Type B pancreatic cell (in vitro differentiated cells): Measurements from ENCODE around the gene SPRTN. TPM values are rescaled to one million over a fixed set of nuclear protein-coding genes. Genes with fewer than 3 reads are reported as not detected.

Experiments used
- DNase-seq: peaks from one replicate; pipeline ENCODE4 v3.0.0; 2021; ENCODE audit warnings: mixed read lengths; ENCODE audit not compliant: unreplicated experiment; ENCODE audit errors: extremely low spot score
- H3K27ac Mint-ChIP-seq: 2 replicates; pipeline ENCODE4 v1.8.0; 2021; ENCODE audit warnings: mild to moderate bottlenecking, mixed read lengths
- H3K27me3 Mint-ChIP-seq: 2 replicates; pipeline ENCODE4 v1.8.0; 2021; ENCODE audit warnings: mixed read lengths
- H3K36me3 Mint-ChIP-seq: 2 replicates; pipeline ENCODE4 v1.8.0; 2021; ENCODE audit warnings: mixed read lengths
- H3K4me1 Mint-ChIP-seq: one replicate; pipeline ENCODE4 v1.8.0; 2021; ENCODE audit warnings: mixed read lengths; ENCODE audit not compliant: unreplicated experiment
- H3K4me3 Mint-ChIP-seq: 2 replicates; pipeline ENCODE4 v1.8.0; 2021; ENCODE audit warnings: mild to moderate bottlenecking, mixed read lengths
- H3K9me3 Mint-ChIP-seq: 2 replicates; pipeline ENCODE4 v1.8.0; 2021; ENCODE audit warnings: mixed read lengths
- total RNA-seq: library from RNA; stranded (reverse); gene quantifications from 2 replicates; pipeline ENCODE4 v1.2.1, GENCODE V29; 2021; ENCODE audit warnings: low replicate concordance
- TF ChIP-seq, protein P1 (sequence below): fragments of 200-600 bp; sonication (generic); conservative IDR thresholded peaks from 2 replicates; pipeline ENCODE4 v1.5.0; 2021; ENCODE audit warnings: antibody characterized with exemption, mild to moderate bottlenecking

Gene SPRTN
- total RNA-seq, 1 donor from 2014 or later, result 14.5 TPM

- no peaks in the 10 kb centered on the region for H3K27me3 Mint-ChIP-seq
- H3K4me3 Mint-ChIP-seq, result no peak overlapping the region
- H3K4me1 Mint-ChIP-seq, result peaks cover 4% of the 10 kb centered on the region
- TF ChIP-seq, protein P1, sequence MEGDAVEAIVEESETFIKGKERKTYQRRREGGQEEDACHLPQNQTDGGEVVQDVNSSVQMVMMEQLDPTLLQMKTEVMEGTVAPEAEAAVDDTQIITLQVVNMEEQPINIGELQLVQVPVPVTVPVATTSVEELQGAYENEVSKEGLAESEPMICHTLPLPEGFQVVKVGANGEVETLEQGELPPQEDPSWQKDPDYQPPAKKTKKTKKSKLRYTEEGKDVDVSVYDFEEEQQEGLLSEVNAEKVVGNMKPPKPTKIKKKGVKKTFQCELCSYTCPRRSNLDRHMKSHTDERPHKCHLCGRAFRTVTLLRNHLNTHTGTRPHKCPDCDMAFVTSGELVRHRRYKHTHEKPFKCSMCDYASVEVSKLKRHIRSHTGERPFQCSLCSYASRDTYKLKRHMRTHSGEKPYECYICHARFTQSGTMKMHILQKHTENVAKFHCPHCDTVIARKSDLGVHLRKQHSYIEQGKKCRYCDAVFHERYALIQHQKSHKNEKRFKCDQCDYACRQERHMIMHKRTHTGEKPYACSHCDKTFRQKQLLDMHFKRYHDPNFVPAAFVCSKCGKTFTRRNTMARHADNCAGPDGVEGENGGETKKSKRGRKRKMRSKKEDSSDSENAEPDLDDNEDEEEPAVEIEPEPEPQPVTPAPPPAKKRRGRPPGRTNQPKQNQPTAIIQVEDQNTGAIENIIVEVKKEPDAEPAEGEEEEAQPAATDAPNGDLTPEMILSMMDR, result no peak
- H3K9me3 Mint-ChIP-seq, result no peaks in the 10 kb centered on the region
- H3K27ac Mint-ChIP-seq, result no peak overlapping the region
- DNase-seq, result no peak
- peaks cover 6% of the 10 kb centered on the region for H3K36me3 Mint-ChIP-seq
Observed at GRCh38 chr1:231372501-231372900, 34.4 kb downstream of the SPRTN start.

DNA sequence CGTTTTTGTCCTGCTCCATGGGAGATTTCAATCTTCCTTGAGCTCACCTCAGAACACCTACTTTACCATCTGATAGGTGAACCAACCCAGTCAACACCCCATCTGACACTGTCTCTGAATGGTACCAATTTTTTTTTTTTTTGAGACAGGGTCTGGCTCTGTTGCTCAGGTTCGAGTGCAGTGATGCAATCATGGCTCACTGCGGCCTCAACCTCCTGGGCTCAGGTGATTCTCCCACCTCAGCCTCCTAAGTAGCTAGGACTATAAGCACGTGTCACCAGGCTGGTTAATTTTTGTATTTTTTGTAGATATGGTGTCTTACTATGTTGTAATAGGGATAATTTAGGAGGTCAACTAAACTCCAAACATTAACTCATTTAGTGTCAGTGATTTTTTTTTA, 36.3 kb downstream of the SPRTN start:
- H3K4me3 Mint-ChIP-seq, result no peak overlapping the region
- no peaks in the 10 kb centered on the region for H3K9me3 Mint-ChIP-seq
- peaks cover 9% of the 10 kb centered on the region for H3K4me1 Mint-ChIP-seq
- TF ChIP-seq, protein P1, result no peak
- no peaks in the 10 kb centered on the region for H3K36me3 Mint-ChIP-seq
- H3K27me3 Mint-ChIP-seq, result no peaks in the 10 kb centered on the region
- H3K27ac Mint-ChIP-seq, result no peak overlapping the region
- DNase-seq, result no peak

GRCh38 chr1:231376101-231376500, 38.0 kb downstream of the SPRTN start:
- TF ChIP-seq, protein P1, result no peak
- H3K27me3 Mint-ChIP-seq, result no peaks in the 10 kb centered on the region
- H3K4me1 Mint-ChIP-seq, result peaks cover 9% of the 10 kb centered on the region
- no peaks in the 10 kb centered on the region for H3K9me3 Mint-ChIP-seq
- no peak for DNase-seq
- no peak overlapping the region for H3K27ac Mint-ChIP-seq
- H3K4me3 Mint-ChIP-seq, result no peak overlapping the region
- no peaks in the 10 kb centered on the region for H3K36me3 Mint-ChIP-seq

DNA sequence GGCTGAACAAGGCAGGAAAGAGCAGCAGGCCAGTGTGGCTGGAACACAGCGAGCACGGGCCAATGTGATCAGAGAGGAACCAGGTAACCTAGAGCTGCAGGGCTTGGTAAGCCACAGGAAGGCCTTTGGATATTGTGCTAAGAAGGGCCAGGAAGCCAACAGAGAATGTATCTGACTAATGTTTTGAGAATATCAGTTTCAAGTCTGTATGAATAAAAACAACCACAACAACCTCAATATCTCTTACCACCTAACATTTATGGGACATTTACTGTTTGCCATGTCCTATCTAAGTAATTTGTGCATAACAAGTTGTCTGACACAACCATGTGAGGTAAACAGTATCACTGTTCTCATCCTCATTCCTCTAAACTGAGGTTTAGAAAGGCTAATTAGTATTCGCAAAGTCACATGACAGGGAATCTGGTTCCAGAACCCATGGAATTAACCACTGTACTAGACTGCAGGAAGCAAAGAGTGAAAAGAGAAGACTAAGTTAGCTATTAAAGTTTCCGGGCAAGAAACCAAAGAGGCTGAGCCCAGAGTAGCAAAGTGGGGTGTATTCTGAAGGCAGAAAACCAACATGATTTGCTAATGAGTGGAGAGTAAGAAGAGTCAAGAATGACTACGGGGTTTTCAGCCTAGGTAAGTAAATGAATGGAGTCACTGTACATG, 38.9 kb downstream of the SPRTN start:
- Mint-ChIP-seq H3K9me3 (no peaks in the 10 kb centered on the region), H3K27me3 (no peaks in the 10 kb centered on the region), H3K36me3 (no peaks in the 10 kb centered on the region), H3K4me3 (no peak overlapping the region), H3K4me1 (peaks cover 9% of the 10 kb centered on the region), H3K27ac (no peak overlapping the region)
- TF ChIP-seq, protein P1, result no peak
- no peak for DNase-seq

DNA sequence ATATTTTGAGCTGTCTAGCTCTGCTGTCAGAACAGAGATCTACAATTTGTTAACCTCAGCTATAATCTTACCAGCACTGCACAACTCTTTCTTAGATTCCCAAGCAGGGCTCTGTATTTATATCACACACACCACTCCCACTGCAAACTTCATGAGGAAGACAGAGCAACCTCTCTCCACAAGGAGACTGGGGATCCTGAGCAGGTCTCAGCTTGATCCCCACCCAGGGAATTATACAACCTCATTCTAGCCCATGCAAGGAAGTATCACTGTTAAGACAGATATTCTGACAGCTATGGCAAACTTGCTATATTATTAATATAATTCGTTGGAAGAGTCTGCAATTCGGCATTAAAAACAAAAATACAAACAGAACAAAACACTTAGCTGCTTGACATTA, 43.6 kb downstream of the SPRTN start:
- no peaks in the 10 kb centered on the region for H3K36me3 Mint-ChIP-seq
- TF ChIP-seq, protein P1, result no peak
- H3K4me3 Mint-ChIP-seq, result no peak overlapping the region
- no peaks in the 10 kb centered on the region for H3K27me3 Mint-ChIP-seq
- H3K9me3 Mint-ChIP-seq, result no peaks in the 10 kb centered on the region
- peaks cover 9% of the 10 kb centered on the region for H3K4me1 Mint-ChIP-seq
- DNase-seq, result no peak
- H3K27ac Mint-ChIP-seq, result no peak overlapping the region
